ENCODE data around the gene IDI1. TPM values are rescaled to one million over a fixed set of nuclear protein-coding genes. Genes with fewer than 3 reads are reported as not detected.

Gene IDI1
- total and polyA plus RNA-seq, 2 of the 13 experiments (the other 11 are each of a cell fraction or from before 2014, with no cell fraction given): 44.4 to 145 TPM

DNA sequence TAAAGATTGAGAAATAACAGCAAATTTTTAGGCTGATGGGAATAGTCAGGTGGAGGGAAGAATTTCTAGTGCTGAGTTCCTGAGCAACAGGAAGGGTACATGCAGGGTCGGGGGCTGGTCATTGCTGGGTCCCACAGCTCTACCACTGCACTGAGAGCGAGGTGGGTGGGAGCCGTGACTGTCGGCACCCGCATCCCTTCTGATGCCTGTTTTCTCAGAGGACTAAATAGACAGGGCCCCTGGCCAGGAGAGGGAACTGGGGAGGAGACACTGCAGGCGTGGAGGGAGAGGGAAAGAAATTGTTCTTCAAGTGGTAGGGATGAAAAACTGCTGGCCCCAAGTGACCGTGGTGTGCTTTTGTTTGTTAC, 53.4 kb downstream of the IDI1 start:
- no TSS peak for BruUV-seq (replicated peaks)
- WGBS (ENCODE audit: low lambda C conversion rate): 96% methylated on average over 7 of the region's 7 CpGs
- intact Hi-C loops (cut with micrococcal nuclease; ENCODE audit: unreplicated experiment) (no loop called here), in situ Hi-C loops (cut with HindIII; ENCODE audit: extremely low pct_ligation_motif_present, low pct_unique_long_range_greater_than_20kb) (no loop called here)
- Histone ChIP-seq H3K4me2 (ENCODE audit: low read depth, low read length) (no peak overlapping the region), H2AFZ (ENCODE audit: low read length) (no peak overlapping the region), H3K27me3 (ENCODE audit: control insufficient read depth in 1 of 2, insufficient read depth in 2 of 2, low read length in 2 of 2) (no peaks in the 10 kb centered on the region), H3K9ac (ENCODE audit: insufficient read depth, low read depth, low read length) (no peak overlapping the region), H3K4me3 (replicated peaks in 1 of 3; ENCODE audit: insufficient read depth in 1 of 3, low read depth in 2 of 3, low read length in 3 of 3) (no peak overlapping the region), H3K4me1 (ENCODE audit: insufficient read depth, low read length) (peaks cover 8% of the 10 kb centered on the region), H4K20me1 (ENCODE audit: insufficient read depth, low read length) (peaks cover 7% of the 10 kb centered on the region), H3K79me2 (ENCODE audit: insufficient read depth, low read length) (peaks cover 26% of the 10 kb centered on the region), H3K9me3 (ENCODE audit: low read length) (no peaks in the 10 kb centered on the region), H3K27ac (ENCODE audit: extremely low read length, insufficient read depth, low read length) (no peak overlapping the region), H3K36me3 (replicated peaks in 1 of 2; ENCODE audit: control insufficient read depth in 1 of 2, insufficient read depth in 2 of 2, low read length in 2 of 2) (peaks cover 30 to 75% of the 10 kb centered on the region in 2 experiments)
- ATAC-seq (peak; percentile 27; the same call in 2 of the 3 replicates), DNase-seq (ENCODE audit: low spot score) (no peak), FAIRE-seq (no peak)
- ChIA-PET POLR2A (interaction anchor here (0.8 kb wide), 1 partner anchor 8 kb away, joined by 3 read pairs; no protein-coding TSS in a partner anchor), CTCF (ENCODE audit: low intra/inter-chr PET ratio, low total read pairs) (no interaction called here)
- TF ChIP-seq AGO2 (optimal IDR thresholded peaks at IDR 0.05; ENCODE audit: low read depth, low read length) (peak; percentile 49), HHEX (CRISPR knock-in tag; IDR thresholded peaks at IDR 0.05) (no peak)

DNA sequence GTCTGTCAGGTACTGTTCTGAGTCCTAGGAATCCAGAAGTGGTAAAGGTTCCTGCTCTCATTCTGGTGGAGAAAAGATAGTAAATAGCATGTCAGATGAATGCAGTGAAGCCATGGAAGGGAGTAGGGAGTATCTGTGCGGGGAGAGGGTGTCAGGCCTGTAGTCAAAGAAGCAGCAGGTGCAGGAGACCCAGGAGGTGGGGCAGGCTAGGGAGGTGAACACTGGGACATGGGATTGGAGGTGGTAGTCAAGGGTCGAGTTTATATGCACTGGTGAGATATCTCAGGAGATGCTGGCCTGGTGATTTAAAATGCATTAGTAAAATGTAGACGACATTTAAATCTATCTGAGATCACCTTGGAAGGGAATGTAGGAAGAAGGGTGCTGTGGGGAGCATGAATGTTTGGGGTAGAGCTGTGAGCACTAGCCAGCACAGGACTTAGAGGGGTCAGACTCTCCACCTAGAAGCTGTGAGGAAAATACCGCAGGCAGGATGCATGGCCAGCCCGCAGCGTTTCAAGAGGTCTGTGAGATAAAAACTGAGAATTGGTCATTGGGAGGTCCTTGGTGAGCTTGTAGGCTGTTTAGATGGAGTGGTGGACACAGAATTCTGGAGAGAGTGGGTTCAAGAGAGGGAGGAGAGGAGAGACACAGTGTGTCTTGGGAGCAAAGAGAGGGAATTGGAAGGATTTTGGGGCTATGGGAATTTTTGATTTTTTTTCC, 53.9 kb downstream of the IDI1 start:
- H3K27ac ChIP-seq (ENCODE audit: extremely low read length, insufficient read depth, low read length): no peak overlapping the region
- in situ Hi-C loops (cut with HindIII; ENCODE audit: extremely low pct_ligation_motif_present, low pct_unique_long_range_greater_than_20kb): no loop called here
- H3K4me2 ChIP-seq (ENCODE audit: low read depth, low read length): no peak overlapping the region
- ATAC-seq: no peak; the same call in 2 of the 3 replicates
- BruUV-seq (replicated peaks): no TSS peak
- intact Hi-C loops (cut with micrococcal nuclease; ENCODE audit: unreplicated experiment): no loop called here
- no peak overlapping the region for H3K4me3 ChIP-seq (replicated peaks in 1 of 3; ENCODE audit: insufficient read depth in 1 of 3, low read depth in 2 of 3, low read length in 3 of 3)
- POLR2A ChIA-PET: interaction anchor here (0.8 kb wide), 1 partner anchor 9 kb away, joined by 3 read pairs; no protein-coding TSS in a partner anchor
- no peak for DNase-seq (ENCODE audit: low spot score)
- WGBS (ENCODE audit: low lambda C conversion rate): 98% methylated on average over 6 of the region's 6 CpGs
- peaks cover 13% of the 10 kb centered on the region for H3K4me1 ChIP-seq (ENCODE audit: insufficient read depth, low read length)
- no peak overlapping the region for H3K9ac ChIP-seq (ENCODE audit: insufficient read depth, low read depth, low read length)
- no peaks in the 10 kb centered on the region for H3K27me3 ChIP-seq (ENCODE audit: control insufficient read depth in 1 of 2, insufficient read depth in 2 of 2, low read length in 2 of 2)
- H3K79me2 ChIP-seq (ENCODE audit: insufficient read depth, low read length): peaks cover 31% of the 10 kb centered on the region
- H3K9me3 ChIP-seq (ENCODE audit: low read length): no peaks in the 10 kb centered on the region
- peaks cover 28 to 71% of the 10 kb centered on the region in 2 experiments for H3K36me3 ChIP-seq (replicated peaks in 1 of 2; ENCODE audit: control insufficient read depth in 1 of 2, insufficient read depth in 2 of 2, low read length in 2 of 2)
- TF ChIP-seq, protein P1, sequence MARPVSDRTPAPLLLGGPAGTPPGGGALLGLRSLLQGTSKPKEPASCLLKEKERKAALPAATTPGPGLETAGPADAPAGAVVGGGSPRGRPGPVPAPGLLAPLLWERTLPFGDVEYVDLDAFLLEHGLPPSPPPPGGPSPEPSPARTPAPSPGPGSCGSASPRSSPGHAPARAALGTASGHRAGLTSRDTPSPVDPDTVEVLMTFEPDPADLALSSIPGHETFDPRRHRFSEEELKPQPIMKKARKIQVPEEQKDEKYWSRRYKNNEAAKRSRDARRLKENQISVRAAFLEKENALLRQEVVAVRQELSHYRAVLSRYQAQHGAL (CRISPR knock-in tag; IDR thresholded peaks at IDR 0.05; ENCODE audit: not compliant biosample characterization): no peak
- TF ChIP-seq POLR2AphosphoS2 (IDR thresholded peaks at IDR 0.05; ENCODE audit: low read depth, low read length): 0 out of 2 replicates have a peak, but pooled peaks have one; percentile 25
- CTCF ChIA-PET (ENCODE audit: low intra/inter-chr PET ratio, low total read pairs): no interaction called here
- FAIRE-seq: no peak
- peaks cover 7% of the 10 kb centered on the region for H4K20me1 ChIP-seq (ENCODE audit: insufficient read depth, low read length)
- no peak overlapping the region for H2AFZ ChIP-seq (ENCODE audit: low read length)
